ENCODE measurements around the gene CBX4. TPM values are rescaled to one million over a fixed set of nuclear protein-coding genes. Genes with fewer than 3 reads are reported as not detected.

The CBX4 gene
- total RNA-seq, 2 donors from 2014 or later = 4.2 to 4.9 TPM

GRCh38 chr17:79875511-79875910 lies 36.3 kb upstream of the CBX4 start:
- no peaks in the 10 kb centered on the region for H3K27me3 ChIP-seq (ENCODE audit: control insufficient read depth, insufficient read depth, low read length, poor library complexity, severe bottlenecking)
- no peak overlapping the region for H3K27ac Mint-ChIP-seq
- TF ChIP-seq CTCF (conservative IDR thresholded peaks at IDR 0.05) = no peak
- H3K4me1 Mint-ChIP-seq = no peaks in the 10 kb centered on the region
- 94 to 97% methylated on average over 2 to 4 of the region's 4 CpGs for WGBS, 2 experiments (ENCODE audit: insufficient coverage in 1 of 2, insufficient read length in 1 of 2)
- no peak overlapping the region for H3K27ac ChIP-seq (ENCODE audit: low read depth, low read length)
- H3K9me3 Mint-ChIP-seq = no peaks in the 10 kb centered on the region
- H3K36me3 ChIP-seq (ENCODE audit: control insufficient read depth, insufficient read depth, low read length) = no peaks in the 10 kb centered on the region
- H3K4me3 Mint-ChIP-seq = no peak overlapping the region
- H3K9ac ChIP-seq (ENCODE audit: extremely low read depth, low read length, poor library complexity, severe bottlenecking) = no peak overlapping the region
- H3K4me1 ChIP-seq (ENCODE audit: control insufficient read depth, insufficient read depth, low read length) = no peaks in the 10 kb centered on the region
- H3K4me3 ChIP-seq (ENCODE audit: low read length) = no peak overlapping the region
- H3K27me3 Mint-ChIP-seq (ENCODE audit: insufficient read depth) = peaks cover 9% of the 10 kb centered on the region
- DNase-seq = no peak
- no peaks in the 10 kb centered on the region for H3K36me3 Mint-ChIP-seq (ENCODE audit: low read depth)
- H3K9me3 ChIP-seq (ENCODE audit: control insufficient read depth, low read length) = no peaks in the 10 kb centered on the region

- H3K27ac ChIP-seq (ENCODE audit: low read depth, low read length) = no peak overlapping the region
- peaks cover 10% of the 10 kb centered on the region for H3K27me3 Mint-ChIP-seq (ENCODE audit: insufficient read depth)
- no peaks in the 10 kb centered on the region for H3K27me3 ChIP-seq (ENCODE audit: control insufficient read depth, insufficient read depth, low read length, poor library complexity, severe bottlenecking)
- DNase-seq = peak; percentile 72
- H3K4me1 Mint-ChIP-seq = no peaks in the 10 kb centered on the region
- no peaks in the 10 kb centered on the region for H3K9me3 Mint-ChIP-seq
- no peaks in the 10 kb centered on the region for H3K36me3 ChIP-seq (ENCODE audit: control insufficient read depth, insufficient read depth, low read length)
- no peak overlapping the region for H3K4me3 Mint-ChIP-seq
- WGBS, 2 experiments (ENCODE audit: insufficient coverage in 1 of 2, insufficient read length in 1 of 2) = 10 to 57% methylated on average over 2 to 6 of the region's 6 CpGs
- H3K27ac Mint-ChIP-seq = no peak overlapping the region
- no peaks in the 10 kb centered on the region for H3K36me3 Mint-ChIP-seq (ENCODE audit: low read depth)
- H3K9me3 ChIP-seq (ENCODE audit: control insufficient read depth, low read length) = no peaks in the 10 kb centered on the region
- peak; percentile 73 for TF ChIP-seq CTCF (conservative IDR thresholded peaks at IDR 0.05)
- no peaks in the 10 kb centered on the region for H3K4me1 ChIP-seq (ENCODE audit: control insufficient read depth, insufficient read depth, low read length)
- H3K4me3 ChIP-seq (ENCODE audit: low read length) = no peak overlapping the region
- no peak overlapping the region for H3K9ac ChIP-seq (ENCODE audit: extremely low read depth, low read length, poor library complexity, severe bottlenecking)
These were observed 35.2 kb upstream of the CBX4 start for GRCh38 chr17:79874329-79874981.

- Histone ChIP-seq H3K27ac (ENCODE audit: low read depth, low read length) (no peak overlapping the region), H3K4me1 (ENCODE audit: control insufficient read depth, insufficient read depth, low read length) (no peaks in the 10 kb centered on the region), H3K4me3 (ENCODE audit: low read length) (no peak overlapping the region), H3K27me3 (ENCODE audit: control insufficient read depth, insufficient read depth, low read length, poor library complexity, severe bottlenecking) (no peaks in the 10 kb centered on the region), H3K36me3 (ENCODE audit: control insufficient read depth, insufficient read depth, low read length) (no peaks in the 10 kb centered on the region), H3K9me3 (ENCODE audit: control insufficient read depth, low read length) (no peaks in the 10 kb centered on the region), H3K9ac (ENCODE audit: extremely low read depth, low read length, poor library complexity, severe bottlenecking) (no peak overlapping the region)
- Mint-ChIP-seq H3K4me1 (peaks cover 3% of the 10 kb centered on the region), H3K27ac (no peak overlapping the region), H3K9me3 (no peaks in the 10 kb centered on the region), H3K36me3 (ENCODE audit: low read depth) (no peaks in the 10 kb centered on the region), H3K27me3 (ENCODE audit: insufficient read depth) (peaks cover 9% of the 10 kb centered on the region), H3K4me3 (no peak overlapping the region)
- no peak for DNase-seq
- TF ChIP-seq CTCF (conservative IDR thresholded peaks at IDR 0.05) = no peak
- 96 to 100% methylated on average over 7 to 8 of the region's 9 CpGs for WGBS, 2 experiments (ENCODE audit: insufficient coverage in 1 of 2, insufficient read length in 1 of 2)
These were observed 34.3 kb upstream of the CBX4 start for GRCh38 chr17:79873583-79873982.

All from endodermal cell (in vitro differentiated cells).